Mesothelial cell of epicardium (in vitro differentiated cells): Measurements from ENCODE around the gene SYNDIG1. TPM values are rescaled to one million over a fixed set of nuclear protein-coding genes. Genes with fewer than 3 reads are reported as not detected.

Experiments
- DNase-seq, 2 experiments: peaks; one replicate each; pipeline ENCODE4 v3.0.0; 2021; ENCODE audit warnings: low spot score in 2 of 2; ENCODE audit not compliant: unreplicated experiment in 2 of 2
- H3K27ac Mint-ChIP-seq: 2 replicates; pipeline ENCODE4 v1.8.0; 2021; ENCODE audit warnings: mixed read lengths
- H3K27me3 Mint-ChIP-seq: 2 replicates; pipeline ENCODE4 v1.8.0; 2021; ENCODE audit warnings: low read depth, mixed read lengths
- H3K36me3 Mint-ChIP-seq: 2 replicates; pipeline ENCODE4 v1.8.0; 2021; ENCODE audit warnings: mixed read lengths
- H3K4me1 Mint-ChIP-seq: 2 replicates; pipeline ENCODE4 v1.8.0; 2021; ENCODE audit warnings: mixed read lengths
- H3K4me3 Mint-ChIP-seq: 2 replicates; pipeline ENCODE4 v1.8.0; 2021; ENCODE audit warnings: mild to moderate bottlenecking, moderate library complexity, mixed read lengths
- H3K9me3 Mint-ChIP-seq: 2 replicates; pipeline ENCODE4 v1.8.0; 2021; ENCODE audit warnings: mixed read lengths
- total RNA-seq: library from RNA; stranded (reverse); gene quantifications from 3 replicates; pipeline ENCODE4 v1.2.1, GENCODE V29; 2021
- TF ChIP-seq, protein P1 (sequence below): fragments of 200-600 bp; sonication (generic); IDR thresholded peaks from one replicate; pipeline ENCODE4 v1.5.0; 2021; ENCODE audit warnings: antibody characterized with exemption; ENCODE audit not compliant: unreplicated experiment

Gene SYNDIG1
- total RNA-seq, 1 donor from 2014 or later = 0.80 TPM

DNA sequence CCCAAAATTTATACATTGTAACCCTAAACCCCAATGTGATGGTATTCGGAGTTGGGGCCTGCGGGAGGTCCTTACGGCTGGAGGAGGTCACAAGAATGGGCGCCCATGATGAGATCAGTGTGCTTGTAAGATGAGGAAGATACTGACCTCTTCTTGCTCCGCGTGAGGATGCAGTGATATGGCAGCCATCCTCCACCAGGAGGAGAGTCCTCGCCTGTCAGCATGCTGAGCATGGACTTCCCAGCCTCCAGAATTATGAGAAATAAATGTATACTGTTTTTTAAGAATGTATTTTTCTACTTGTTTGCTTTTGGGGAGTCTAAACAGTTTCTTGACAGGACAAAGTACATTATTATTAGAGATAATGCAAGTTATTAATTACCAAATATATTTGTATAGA is 8.7 kb upstream of the SYNDIG1 start:
- TF ChIP-seq, protein P1, sequence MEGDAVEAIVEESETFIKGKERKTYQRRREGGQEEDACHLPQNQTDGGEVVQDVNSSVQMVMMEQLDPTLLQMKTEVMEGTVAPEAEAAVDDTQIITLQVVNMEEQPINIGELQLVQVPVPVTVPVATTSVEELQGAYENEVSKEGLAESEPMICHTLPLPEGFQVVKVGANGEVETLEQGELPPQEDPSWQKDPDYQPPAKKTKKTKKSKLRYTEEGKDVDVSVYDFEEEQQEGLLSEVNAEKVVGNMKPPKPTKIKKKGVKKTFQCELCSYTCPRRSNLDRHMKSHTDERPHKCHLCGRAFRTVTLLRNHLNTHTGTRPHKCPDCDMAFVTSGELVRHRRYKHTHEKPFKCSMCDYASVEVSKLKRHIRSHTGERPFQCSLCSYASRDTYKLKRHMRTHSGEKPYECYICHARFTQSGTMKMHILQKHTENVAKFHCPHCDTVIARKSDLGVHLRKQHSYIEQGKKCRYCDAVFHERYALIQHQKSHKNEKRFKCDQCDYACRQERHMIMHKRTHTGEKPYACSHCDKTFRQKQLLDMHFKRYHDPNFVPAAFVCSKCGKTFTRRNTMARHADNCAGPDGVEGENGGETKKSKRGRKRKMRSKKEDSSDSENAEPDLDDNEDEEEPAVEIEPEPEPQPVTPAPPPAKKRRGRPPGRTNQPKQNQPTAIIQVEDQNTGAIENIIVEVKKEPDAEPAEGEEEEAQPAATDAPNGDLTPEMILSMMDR = no peak
- H3K4me3 Mint-ChIP-seq = no peak overlapping the region
- DNase-seq = no peak
- peaks cover 70% of the 10 kb centered on the region for H3K27me3 Mint-ChIP-seq
- no peaks in the 10 kb centered on the region for H3K4me1 Mint-ChIP-seq
- no peaks in the 10 kb centered on the region for H3K36me3 Mint-ChIP-seq
- no peaks in the 10 kb centered on the region for H3K9me3 Mint-ChIP-seq
- H3K27ac Mint-ChIP-seq = no peak overlapping the region

DNA sequence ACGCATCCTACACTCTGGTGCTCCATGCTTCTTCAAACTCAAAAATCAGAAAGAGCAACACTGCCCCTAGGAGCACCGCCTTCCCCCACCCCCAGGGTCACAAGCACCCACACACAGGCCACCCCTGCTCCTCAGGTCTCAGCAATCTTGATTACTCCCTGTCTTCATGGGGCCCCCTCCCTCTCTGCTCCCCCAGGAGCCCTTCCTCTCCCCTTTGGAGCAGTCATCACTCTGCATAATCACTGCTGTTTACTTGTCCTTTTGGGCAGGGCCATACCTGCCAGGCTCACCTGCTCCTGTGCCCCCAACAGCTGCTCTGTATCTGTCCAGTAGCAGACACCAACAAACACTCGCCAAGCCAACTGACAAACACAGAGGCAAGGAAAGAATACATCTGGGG is 7.6 kb upstream of the SYNDIG1 start:
- Mint-ChIP-seq H3K4me1 (no peaks in the 10 kb centered on the region), H3K4me3 (no peak overlapping the region), H3K27me3 (peaks cover 73% of the 10 kb centered on the region), H3K9me3 (no peaks in the 10 kb centered on the region), H3K27ac (no peak overlapping the region), H3K36me3 (no peaks in the 10 kb centered on the region)
- TF ChIP-seq, protein P1 = no peak
- no peak for DNase-seq

DNA sequence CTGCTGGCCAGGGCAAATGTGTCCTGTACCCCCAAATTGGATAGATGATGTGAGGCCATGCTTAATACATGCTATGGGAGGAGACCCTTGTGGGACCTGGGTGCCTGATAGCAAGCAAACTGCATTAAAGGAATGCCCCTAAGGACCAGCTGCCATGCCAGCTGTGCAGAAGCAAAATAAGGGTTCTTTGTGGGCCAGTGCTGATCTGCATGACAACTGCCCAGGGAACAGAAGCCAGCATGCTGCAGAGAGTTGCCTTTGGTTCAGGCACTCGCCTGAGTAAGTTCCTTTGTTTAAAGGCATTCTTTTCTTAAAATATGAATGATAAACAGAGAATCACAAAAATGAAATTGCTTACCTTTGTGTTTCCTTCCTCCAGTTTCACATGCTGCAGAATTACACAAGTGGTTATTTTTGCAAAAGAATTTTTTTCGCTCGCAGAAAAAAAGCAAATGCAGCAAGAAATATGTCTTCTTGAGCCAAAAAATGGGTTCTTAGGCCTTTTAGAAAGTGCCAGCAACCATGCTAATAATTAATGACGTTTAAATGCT is 6.9 kb upstream of the SYNDIG1 start:
- no peak for DNase-seq
- Mint-ChIP-seq H3K4me3 (no peak overlapping the region), H3K4me1 (no peaks in the 10 kb centered on the region), H3K9me3 (no peaks in the 10 kb centered on the region), H3K27me3 (peaks cover 73% of the 10 kb centered on the region), H3K36me3 (no peaks in the 10 kb centered on the region), H3K27ac (no peak overlapping the region)
- TF ChIP-seq, protein P1 = no peak

DNA sequence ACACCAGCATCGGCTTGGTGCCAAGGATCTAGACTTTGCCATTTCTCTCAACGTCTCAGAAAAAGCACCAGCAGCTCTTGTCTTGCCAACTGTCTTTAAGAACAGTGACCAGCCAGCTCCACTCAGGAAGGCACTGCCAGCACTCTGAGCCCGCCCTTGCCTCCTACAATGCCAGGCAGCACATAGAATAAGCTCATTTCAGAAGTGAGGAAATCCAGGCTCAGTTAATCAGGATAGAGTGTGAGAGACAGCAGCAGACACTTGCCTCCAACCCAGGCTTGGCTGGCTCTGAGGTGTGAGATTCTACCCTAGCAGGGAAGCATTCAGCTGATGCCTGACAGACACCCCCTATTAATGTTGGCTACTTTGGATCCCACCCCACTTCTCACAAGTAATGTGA is 4.3 kb upstream of the SYNDIG1 start:
- Mint-ChIP-seq H3K4me3 (no peak overlapping the region), H3K27me3 (peaks cover 80% of the 10 kb centered on the region), H3K4me1 (no peaks in the 10 kb centered on the region), H3K36me3 (no peaks in the 10 kb centered on the region), H3K9me3 (no peaks in the 10 kb centered on the region), H3K27ac (no peak overlapping the region)
- TF ChIP-seq, protein P1 = no peak
- DNase-seq = no peak

DNA sequence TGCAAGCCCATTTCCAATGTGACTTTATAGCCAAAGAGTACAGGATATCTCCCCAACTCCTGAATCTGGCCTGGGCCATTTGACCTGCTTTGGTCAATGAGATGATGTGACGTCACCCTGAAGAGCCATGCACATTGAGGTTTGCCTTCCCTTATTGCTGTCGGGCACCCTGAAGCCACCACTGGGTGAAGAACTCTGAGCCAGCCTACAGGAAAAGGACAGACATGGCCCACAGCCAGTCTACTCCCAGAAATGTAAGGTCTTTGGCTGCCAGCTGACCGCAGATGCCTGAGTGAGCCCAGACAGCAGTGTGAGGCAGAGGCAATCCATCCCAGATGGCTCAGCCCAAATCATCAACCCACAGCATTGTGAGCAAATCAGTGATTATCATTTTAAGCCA is 3.7 kb upstream of the SYNDIG1 start:
- no peaks in the 10 kb centered on the region for H3K36me3 Mint-ChIP-seq
- TF ChIP-seq, protein P1 = no peak
- H3K27me3 Mint-ChIP-seq = peaks cover 83% of the 10 kb centered on the region
- H3K27ac Mint-ChIP-seq = no peak overlapping the region
- no peak for DNase-seq
- H3K4me1 Mint-ChIP-seq = peaks cover 5% of the 10 kb centered on the region
- no peaks in the 10 kb centered on the region for H3K9me3 Mint-ChIP-seq
- no peak overlapping the region for H3K4me3 Mint-ChIP-seq
